ENCODE data around the gene OR10AD1. TPM values are rescaled to one million over a fixed set of nuclear protein-coding genes. Genes with fewer than 3 reads are reported as not detected.
"Not testable (repeated sequence)": the region's sequence is repeated elsewhere in the genome, so short reads cannot be mapped to it uniquely, and the experiment has no call there.

The OR10AD1 gene
- total RNA-seq, 1 experiment from 2014 or later = not detected

DNA sequence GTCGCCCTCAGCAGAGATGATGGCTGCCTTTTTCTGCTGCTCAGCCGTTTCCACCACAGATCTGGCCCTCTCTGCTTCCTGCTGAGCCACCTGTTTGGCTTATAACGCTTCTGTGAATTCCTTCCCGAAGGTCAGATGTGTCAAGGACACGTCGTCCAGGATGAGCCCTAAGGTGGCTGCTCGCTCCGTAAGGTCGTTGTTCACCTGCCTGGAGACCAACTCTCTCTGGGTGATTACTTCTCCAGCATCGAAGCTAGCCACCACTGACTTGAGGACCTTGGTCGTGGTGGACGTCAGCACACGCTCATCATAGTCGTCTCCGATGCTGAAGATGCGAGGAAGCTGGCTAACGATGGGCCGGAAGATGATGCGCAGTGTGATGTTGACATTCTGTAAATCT is 34.1 kb downstream of the OR10AD1 start:
- in situ Hi-C loops (cut with HindIII; ENCODE audit: low sequenced_read_pairs) = no loop called here

DNA sequence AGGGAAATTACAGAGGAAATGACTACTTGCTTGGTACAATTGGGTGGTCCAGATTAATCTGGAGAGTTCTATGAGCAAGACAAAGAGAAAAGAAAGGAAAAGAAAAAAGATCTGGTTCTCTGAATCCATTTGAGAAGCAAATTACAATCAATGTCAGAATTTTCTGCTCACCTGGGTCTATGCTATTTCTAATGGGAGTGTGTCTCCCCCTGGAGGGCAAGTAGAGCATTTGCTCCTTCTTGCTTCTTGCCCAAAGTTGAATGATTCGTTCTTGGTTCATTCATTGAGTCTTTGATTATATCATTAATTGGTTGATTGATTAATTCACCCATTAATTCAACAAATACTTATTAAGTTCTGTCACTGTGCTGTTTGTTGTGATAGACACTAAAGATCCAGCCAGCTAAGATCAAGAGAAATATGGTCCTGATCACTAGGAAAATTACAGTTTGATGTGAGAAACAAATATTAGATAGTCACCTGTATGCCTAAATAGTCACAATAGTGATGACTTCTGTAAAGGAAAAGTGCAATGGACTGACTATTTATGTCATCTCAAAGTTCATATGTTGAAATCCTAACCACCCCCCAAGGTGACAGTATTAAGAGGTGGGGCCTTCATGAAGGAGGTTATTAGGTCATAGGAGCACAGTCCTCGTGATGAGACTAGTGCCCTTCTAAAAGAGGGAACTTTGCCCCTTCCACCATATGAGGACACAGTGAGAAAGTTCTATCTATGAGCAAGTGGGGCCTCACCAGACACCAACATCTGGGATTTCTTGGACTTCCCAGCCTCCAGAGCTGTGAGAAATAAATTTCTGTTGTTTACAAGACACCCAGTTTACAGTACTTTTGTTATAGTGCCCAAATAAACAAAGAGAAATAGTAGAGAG is 37.8 kb downstream of the OR10AD1 start:
- in situ Hi-C loops (cut with HindIII; ENCODE audit: low sequenced_read_pairs) = no loop called here
- DNase-seq (ENCODE audit: low spot score) = peak; percentile 81

More for the DNA sequence above, 34.1 kb downstream of the OR10AD1 start:
- DNase-seq (ENCODE audit: low spot score) = no peak

DNA sequence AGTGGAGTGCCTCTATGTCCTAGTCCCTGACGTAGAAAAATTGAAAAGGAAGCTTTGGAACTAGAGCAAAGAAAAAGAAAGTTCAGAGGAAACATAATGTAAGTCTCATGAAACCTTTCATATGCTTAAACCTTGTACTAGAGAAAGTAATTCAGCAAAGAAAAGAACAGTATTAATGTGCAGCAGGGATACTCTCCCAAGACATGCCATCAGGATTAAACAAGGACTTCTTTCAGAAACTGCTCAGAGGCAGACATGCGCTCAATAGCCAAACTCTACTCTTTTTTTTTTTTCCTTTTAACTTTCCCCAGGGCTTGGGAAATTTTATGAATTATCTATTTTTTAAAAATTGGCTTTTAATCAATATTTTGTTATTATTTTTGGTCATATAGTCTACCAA is 38.6 kb downstream of the OR10AD1 start:
- in situ Hi-C loops (cut with HindIII; ENCODE audit: low sequenced_read_pairs) = no loop called here
- no peak for DNase-seq (ENCODE audit: low spot score)

DNA sequence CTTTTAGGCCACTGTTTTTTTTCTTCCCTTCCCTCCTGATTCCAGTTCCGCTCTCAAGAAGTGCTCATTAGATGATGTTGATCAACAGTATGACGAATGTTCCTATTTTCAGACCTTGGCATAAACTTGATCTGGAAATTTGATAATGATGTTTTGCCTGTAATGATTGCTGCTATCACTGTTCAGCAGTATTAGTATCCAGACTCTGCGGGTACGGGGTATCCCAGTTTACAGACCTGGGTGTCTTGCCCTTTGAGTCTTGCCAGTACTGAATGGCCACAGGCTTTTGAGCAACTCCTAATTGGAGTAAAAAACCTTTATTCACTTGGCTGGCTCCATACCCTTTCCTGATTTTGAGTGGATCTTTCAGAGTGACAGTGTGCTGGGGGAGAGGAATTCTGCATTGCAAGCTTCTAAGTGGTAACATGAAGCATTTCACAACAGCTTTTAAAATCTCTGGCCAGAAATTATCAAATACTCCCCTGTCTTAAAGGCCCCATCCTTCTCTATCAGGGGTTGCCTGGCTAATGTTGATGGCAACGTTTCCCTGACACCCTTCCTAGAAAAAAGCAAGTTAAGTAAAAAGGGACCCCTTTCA is 39.8 kb downstream of the OR10AD1 start:
- no peak for DNase-seq (ENCODE audit: low spot score)
- in situ Hi-C loops (cut with HindIII; ENCODE audit: low sequenced_read_pairs) = no loop called here

DNA sequence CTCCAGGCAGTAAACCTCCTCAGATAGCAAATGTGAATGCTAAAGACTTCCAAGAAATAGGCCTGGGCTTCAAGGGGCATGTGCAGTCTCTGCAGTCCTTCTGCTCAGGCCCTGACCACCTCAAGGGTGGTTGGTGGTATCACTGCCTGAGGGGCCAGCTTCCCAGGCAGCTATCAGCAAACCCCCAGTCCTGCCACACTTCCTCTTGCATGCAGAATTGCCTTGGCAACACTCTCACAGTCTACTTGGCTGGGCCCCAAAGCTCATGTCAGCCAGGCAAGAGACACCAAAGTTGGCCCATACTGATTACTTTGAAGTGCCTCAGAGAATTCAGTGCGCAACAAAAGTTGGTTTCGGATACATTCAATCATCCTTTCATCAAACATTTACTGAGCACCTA is 42.3 kb downstream of the OR10AD1 start:
- DNase-seq (ENCODE audit: low spot score) = no peak
- in situ Hi-C loops (cut with HindIII; ENCODE audit: low sequenced_read_pairs) = no loop called here

DNA sequence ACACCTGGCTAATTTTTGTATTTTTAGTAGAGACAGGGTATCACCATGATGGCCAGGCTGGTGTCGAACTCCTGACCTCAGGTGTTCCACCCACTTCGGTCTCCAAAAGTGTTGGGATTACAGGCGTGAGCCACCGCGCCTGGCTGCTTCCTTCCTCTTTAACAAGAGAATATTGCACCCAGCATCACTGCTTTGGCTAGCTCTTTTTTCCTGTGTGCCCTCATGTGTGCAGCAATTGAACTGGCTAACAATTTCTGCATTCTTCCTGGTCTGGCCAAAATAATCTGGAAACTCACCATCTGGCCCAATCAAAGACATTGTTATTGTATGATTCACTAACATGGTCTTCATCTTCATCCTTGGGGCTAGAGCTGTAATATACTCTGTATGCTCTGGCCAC is 43.0 kb downstream of the OR10AD1 start:
- DNase-seq (ENCODE audit: low spot score) = no peak
- in situ Hi-C loops (cut with HindIII; ENCODE audit: low sequenced_read_pairs) = no loop called here

DNA sequence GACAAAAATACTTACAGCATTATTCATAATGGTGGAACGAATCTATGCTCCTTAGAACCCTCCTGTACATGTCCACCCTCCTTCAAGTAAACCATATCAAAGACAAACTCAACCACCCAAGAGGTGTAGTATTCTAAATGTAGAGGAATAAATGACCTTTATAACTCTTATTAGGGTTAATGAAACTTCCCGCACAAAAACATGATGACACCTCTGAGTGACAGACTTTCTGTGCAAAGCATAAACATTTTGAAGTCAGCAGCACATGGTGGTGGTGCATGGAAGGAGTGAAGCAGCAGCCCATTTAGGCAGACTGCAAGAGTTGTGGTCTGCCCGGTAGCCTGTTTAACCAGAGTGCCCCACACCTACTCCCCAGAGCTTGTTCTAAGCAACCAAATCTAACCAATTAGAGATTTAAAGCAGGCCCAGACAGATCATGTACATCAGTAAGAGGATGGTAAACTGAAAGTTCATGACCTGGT is 45.2 kb downstream of the OR10AD1 start:
- in situ Hi-C loops (cut with HindIII; ENCODE audit: low sequenced_read_pairs) = no loop called here
- DNase-seq (ENCODE audit: low spot score) = no peak

DNA sequence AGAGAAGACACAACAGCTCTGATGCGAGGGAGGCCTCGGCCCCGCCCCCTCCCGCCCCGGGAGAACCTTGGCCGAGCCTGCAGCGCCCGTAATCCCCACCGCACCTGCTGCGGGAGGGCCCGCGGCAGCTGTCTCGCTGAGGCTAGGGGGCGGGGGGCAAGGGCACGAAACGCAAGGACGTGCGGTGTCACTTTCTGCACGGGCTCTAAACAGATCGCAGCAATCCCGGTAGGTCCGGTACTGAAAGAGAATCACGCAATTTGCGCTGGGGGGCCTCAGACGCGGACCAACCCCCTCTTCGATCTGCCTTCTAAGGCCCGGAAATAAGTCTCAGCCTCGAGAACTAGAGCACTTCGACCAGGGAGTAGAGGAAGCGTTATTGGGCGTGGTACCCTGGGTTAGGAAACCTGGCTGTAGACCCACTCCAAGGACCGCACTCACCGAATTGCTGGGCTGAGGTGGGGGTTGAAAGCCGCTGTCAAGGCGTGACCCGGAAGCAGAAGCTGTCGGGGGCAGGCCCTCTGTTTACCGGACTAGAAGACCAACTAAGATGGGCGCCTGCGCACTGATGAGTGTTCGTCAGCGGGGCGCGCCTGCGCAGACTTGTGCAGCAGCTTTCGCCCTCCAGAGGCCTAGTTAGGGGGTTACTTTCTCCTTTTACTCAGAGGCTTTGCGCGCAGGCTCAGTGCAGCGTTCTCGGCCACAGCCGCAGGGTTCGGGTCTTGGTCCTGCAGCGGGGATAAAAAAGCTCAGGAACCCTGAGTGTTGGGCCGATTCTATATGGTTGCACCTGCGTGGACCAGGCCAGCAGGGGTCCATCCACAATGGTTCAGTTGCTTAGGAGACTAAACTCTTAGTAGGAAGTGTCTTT is 45.8 kb downstream of the OR10AD1 start, which contains the start of gene ASB8:
Gene ASB8 (minus strand): TSS at position 498 of the 871 bp plus-strand sequence. CDS start 4,019 bp downstream, outside the sequence.
- in situ Hi-C loops (cut with HindIII; ENCODE audit: low sequenced_read_pairs) = no loop called here

DNA sequence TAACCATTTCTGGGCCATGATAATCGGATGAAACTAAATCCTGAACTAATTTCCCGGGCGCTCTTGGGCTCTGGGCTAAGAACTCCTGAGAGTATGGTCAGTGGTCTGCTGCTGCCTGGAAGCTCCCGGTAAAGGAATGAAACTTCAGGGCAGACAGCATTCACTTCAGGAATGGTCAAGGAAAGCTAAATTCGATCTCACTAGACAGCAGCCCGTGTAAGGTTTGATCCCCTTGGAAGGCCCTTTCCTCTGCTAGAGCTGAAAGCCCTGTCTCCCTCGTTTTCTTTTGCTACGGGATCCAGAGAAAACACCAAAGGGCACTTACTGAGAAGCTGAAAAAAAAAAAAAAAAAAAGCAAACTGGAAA is 46.5 kb downstream of the OR10AD1 start:
- no peak for DNase-seq (ENCODE audit: low spot score)
- in situ Hi-C loops (cut with HindIII; ENCODE audit: low sequenced_read_pairs) = no loop called here

More for the DNA sequence above, 45.8 kb downstream of the OR10AD1 start, which contains the start of gene ASB8:
- DNase-seq (ENCODE audit: low spot score) = peak; percentile 98

DNA sequence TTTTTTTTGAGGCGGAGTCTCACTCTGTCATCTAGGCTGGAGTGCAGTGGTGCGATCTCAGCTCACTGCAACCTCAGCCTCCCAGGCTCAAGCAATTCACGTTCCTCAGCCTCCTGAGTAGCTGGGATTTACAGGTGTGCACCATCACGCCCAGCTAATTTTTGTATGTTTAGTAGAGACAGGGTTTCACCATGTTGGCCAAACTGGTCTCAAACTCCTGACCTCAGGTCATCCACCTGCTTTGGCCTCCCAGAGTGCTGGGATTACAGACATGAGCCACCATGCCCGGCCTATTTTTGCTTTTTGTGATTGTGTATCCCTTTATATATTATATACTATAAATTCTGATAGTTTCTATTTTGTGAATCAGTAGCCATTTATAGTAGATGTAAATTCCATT is 47.3 kb downstream of the OR10AD1 start:
- in situ Hi-C loops (cut with HindIII; ENCODE audit: low sequenced_read_pairs); DNase-seq (ENCODE audit: low spot score): not testable (repeated sequence)

Other genes with a start within 250 kb of the OR10AD1 start
- gene TMEM106C, start 239.7 kb downstream of the OR10AD1 start, total RNA-seq (2014; rRNA removed; shearing (Covaris generic)) = 177 and 211 TPM in 2 replicates
- 0.74 and 3.1 TPM in 2 replicates for gene COL2A1, start 198.8 kb downstream of the OR10AD1 start, total RNA-seq (2014; rRNA removed; shearing (Covaris generic))
- 20.7 and 27.3 TPM in 2 replicates for gene SENP1, start 97.2 kb downstream of the OR10AD1 start, total RNA-seq (2014; rRNA removed; shearing (Covaris generic))
- 71.9 and 90.2 TPM in 2 replicates for gene PFKM, start 83.9 kb downstream of the OR10AD1 start, total RNA-seq (2014; rRNA removed; shearing (Covaris generic))
- 10.4 and 11.0 TPM in 2 replicates for gene ASB8, start 45.8 kb downstream of the OR10AD1 start, total RNA-seq (2014; rRNA removed; shearing (Covaris generic))
- gene CCDC184, start 19.6 kb downstream of the OR10AD1 start, total RNA-seq (2014; rRNA removed; shearing (Covaris generic)) = 0.03 and 0.06 TPM in 2 replicates
- 12.7 and 12.9 TPM in 2 replicates for gene ZNF641, start 147.6 kb upstream of the OR10AD1 start, total RNA-seq (2014; rRNA removed; shearing (Covaris generic))

Measured in G401 (cell line).